Renal pelvis (tissue), 4 donors: ENCODE results near the gene ATG101. TPM values are rescaled to one million over a fixed set of nuclear protein-coding genes. Genes with fewer than 3 reads are reported as not detected.

Experiments
- DNase-seq: peaks from one replicate; pipeline ENCODE4 v3.0.0-alpha.2; 2013
- polyA plus RNA-seq, 3 donors: library from polyadenylated mRNA; unstranded; fragments of 120-200 nt; gene quantifications; one replicate each; pipeline ENCODE4 v1.2.1, GENCODE V29; 2013; ENCODE audit not compliant: insufficient read length in 3 of 3

The ATG101 gene
- polyA plus RNA-seq, 3 donors = 28.7 to 34.0 (median 30.1) TPM

GRCh38 chr12:52074971-52075724 lies 5.4 kb downstream of the ATG101 start:
- DNase-seq = no peak

- no peak for DNase-seq
Observed at GRCh38 chr12:52076811-52077210, 7.0 kb downstream of the ATG101 start.

GRCh38 chr12:52078276-52078675 lies 8.5 kb downstream of the ATG101 start:
- no peak for DNase-seq

- no peak for DNase-seq
Observed at GRCh38 chr12:52079576-52080402, 10.0 kb downstream of the ATG101 start, which contains the start of gene SMIM41. TSS of gene SMIM41 (plus strand) at chr12:52079704. CDS start at chr12:52079780, 76 bp downstream.

GRCh38 chr12:52080403-52081251 lies 10.8 kb downstream of the ATG101 start:
- no peak for DNase-seq

- no peak for DNase-seq
Observed at GRCh38 chr12:52081263-52081733, 11.5 kb downstream of the ATG101 start.

GRCh38 chr12:52082026-52082668 lies 12.4 kb downstream of the ATG101 start:
- DNase-seq = no peak

GRCh38 chr12:52082669-52082987 lies 12.8 kb downstream of the ATG101 start:
- no peak for DNase-seq

GRCh38 chr12:52082988-52083637 lies 13.3 kb downstream of the ATG101 start:
- no peak for DNase-seq

- no peak for DNase-seq
Observed at GRCh38 chr12:52083638-52083996, 13.8 kb downstream of the ATG101 start.

- no peak for DNase-seq
Observed at GRCh38 chr12:52084491-52085231, 14.9 kb downstream of the ATG101 start.

GRCh38 chr12:52085682-52086180 lies 16.0 kb downstream of the ATG101 start:
- DNase-seq = no peak

- no peak for DNase-seq
Observed at GRCh38 chr12:52086366-52086765, 16.6 kb downstream of the ATG101 start.

GRCh38 chr12:52086944-52087835 lies 17.4 kb downstream of the ATG101 start:
- DNase-seq = no peak

GRCh38 chr12:52087961-52088820 lies 18.4 kb downstream of the ATG101 start:
- DNase-seq = no peak

GRCh38 chr12:52089491-52089890 lies 19.7 kb downstream of the ATG101 start:
- no peak for DNase-seq

GRCh38 chr12:52090291-52090690 lies 20.5 kb downstream of the ATG101 start:
- DNase-seq = no peak

- DNase-seq = no peak
Observed at GRCh38 chr12:52091061-52091460, 21.3 kb downstream of the ATG101 start.
